Thymus (tissue), 11 donors: ENCODE measurements around the gene TEAD1. TPM values are rescaled to one million over a fixed set of nuclear protein-coding genes. Genes with fewer than 3 reads are reported as not detected.

Experiments
- DNase-seq, 9 donors: peaks; one replicate each; pipeline ENCODE4 v3.0.0-alpha.2; 2013; ENCODE audit warnings: low spot score in 9 of 9, low read depth in 6 of 9, missing footprints in 1 of 9
- H3K27ac ChIP-seq, 2 donors: one replicate each; pipeline ENCODE4 v1.5.1; 2013; ENCODE audit warnings: control low read depth in 1 of 2, low read depth in 1 of 2, low read length in 1 of 2, mild to moderate bottlenecking in 1 of 2, moderate library complexity in 1 of 2
- H3K27me3 ChIP-seq, 2 donors: one replicate each; pipeline ENCODE4 v1.5.1; 2013; ENCODE audit warnings: low read length in 1 of 2; ENCODE audit not compliant: control insufficient read depth in 2 of 2, insufficient read depth in 1 of 2
- H3K36me3 ChIP-seq, 2 donors: one replicate each; pipeline ENCODE4 v1.5.1; 2013; ENCODE audit warnings: low read length in 1 of 2, mild to moderate bottlenecking in 1 of 2, moderate library complexity in 1 of 2; ENCODE audit not compliant: control insufficient read depth in 2 of 2, insufficient read depth in 2 of 2
- H3K4me1 ChIP-seq, 2 donors: one replicate each; pipeline ENCODE4 v1.5.1; 2013; ENCODE audit warnings: low read length in 2 of 2; ENCODE audit not compliant: control insufficient read depth in 2 of 2, insufficient read depth in 2 of 2
- H3K4me3 ChIP-seq, 2 donors: one replicate each; pipeline ENCODE4 v1.5.1; 2013; ENCODE audit warnings: low read length in 2 of 2, control low read depth in 1 of 2, mild to moderate bottlenecking in 1 of 2
- H3K9me3 ChIP-seq, 2 donors: one replicate each; pipeline ENCODE4 v1.5.1; 2013; ENCODE audit warnings: low read length in 1 of 2, mild to moderate bottlenecking in 1 of 2; ENCODE audit not compliant: control insufficient read depth in 2 of 2, insufficient read depth in 1 of 2
- WGBS: extraction: QIAGEN DNeasy Blood & Tissue Kit; methylation state at CpG from one replicate; pipeline ENCODE4 v1.1.7; 2013; 5-methylcytosine and 5-hydroxymethylcytosine counted together
- polyA plus RNA-seq: library from polyadenylated mRNA; stranded (reverse); fragments of 200-250 nt; gene quantifications from one replicate; pipeline ENCODE4 v1.2.3, GENCODE V29; 2013
- total RNA-seq: library from RNA; stranded (reverse); fragments of 120-200 nt; gene quantifications from one replicate; pipeline ENCODE4 v1.2.4, GENCODE V29; 2013
- donor health status: healthy.

The TEAD1 gene
- total and polyA plus RNA-seq, 2 donors, result 3.7 to 5.4 TPM

DNA sequence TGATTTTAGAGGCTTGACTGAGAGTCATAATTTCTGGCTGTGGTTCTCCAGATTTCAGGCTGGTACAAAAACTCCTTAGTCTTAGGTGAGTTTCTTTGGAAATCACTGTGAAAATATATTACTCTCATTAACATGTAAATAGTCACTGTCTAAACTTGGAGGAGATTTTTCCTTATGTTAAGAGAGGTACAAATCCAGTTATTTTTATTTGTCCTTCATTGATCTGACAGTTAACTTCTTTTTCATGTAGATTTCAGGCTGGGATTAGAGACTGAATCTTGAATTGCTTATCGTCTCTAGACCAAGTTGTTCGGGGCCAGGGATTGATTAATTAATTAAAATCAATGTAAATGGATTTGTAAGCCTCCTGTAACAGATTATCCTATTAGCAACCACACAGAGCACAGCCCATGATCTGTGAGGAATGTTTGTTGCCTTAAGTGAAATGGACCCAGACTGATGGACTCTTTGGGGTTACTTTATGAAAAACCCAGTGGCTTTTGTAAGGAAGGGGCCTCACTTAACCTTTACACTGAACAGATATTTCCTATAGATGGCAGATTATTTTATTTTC is 21.1 kb downstream of the TEAD1 start:
- Histone ChIP-seq H3K36me3 (no peaks in the 10 kb centered on the region), H3K27ac (no peak overlapping the region), H3K27me3 (peaks cover 0 to 57% of the 10 kb centered on the region in 2 donors), H3K9me3 (no peaks in the 10 kb centered on the region), H3K4me3 (no peak overlapping the region), H3K4me1 (peaks cover 0 to 2% of the 10 kb centered on the region in 2 donors)
- no peak for DNase-seq
- 80% methylated on average over 2 of the region's 2 CpGs for WGBS

- Histone ChIP-seq H3K4me1 (peaks cover 0 to 2% of the 10 kb centered on the region in 2 donors), H3K4me3 (no peak overlapping the region), H3K27me3 (peaks cover 0 to 53% of the 10 kb centered on the region in 2 donors), H3K36me3 (no peaks in the 10 kb centered on the region), H3K9me3 (no peaks in the 10 kb centered on the region), H3K27ac (no peak overlapping the region)
- no peak for DNase-seq
- WGBS, result 87% methylated on average over 3 of the region's 3 CpGs
These were observed 21.7 kb downstream of the TEAD1 start for GRCh38 chr11:12695873-12696272.

DNA sequence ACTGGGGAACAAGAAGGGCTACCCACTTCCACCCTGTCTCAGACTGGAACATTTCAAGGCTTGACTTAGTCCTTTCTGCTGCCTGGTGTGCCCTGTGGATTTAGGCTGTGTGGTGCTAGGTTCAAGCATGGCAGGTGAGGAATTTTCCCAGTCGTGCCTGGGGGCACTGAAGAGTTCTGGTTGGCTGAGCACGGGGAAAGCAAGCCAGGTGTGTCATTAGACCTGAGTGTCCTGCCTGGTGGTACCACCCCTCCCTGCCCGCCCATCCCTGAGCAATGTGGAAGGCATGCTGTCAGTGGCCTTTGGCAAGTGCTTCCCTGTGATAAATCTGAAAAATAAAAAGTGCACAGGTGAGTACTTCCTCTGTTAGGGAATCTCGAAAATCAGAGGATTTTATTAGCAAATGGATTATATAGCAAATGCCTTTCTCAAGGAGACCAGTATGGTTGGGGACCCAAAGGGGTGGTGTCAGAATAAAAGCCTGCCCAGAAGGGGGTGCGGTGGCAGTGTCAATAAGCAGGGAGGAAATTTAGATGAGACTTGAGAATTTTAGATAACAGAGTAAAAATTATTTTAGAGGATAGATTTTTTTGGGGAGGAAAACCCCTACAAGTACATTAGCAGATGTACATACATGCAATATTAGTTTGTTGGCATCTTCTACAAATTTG is 22.8 kb downstream of the TEAD1 start:
- 77% methylated on average over 5 of the region's 5 CpGs for WGBS
- Histone ChIP-seq H3K27me3 (peaks cover 0 to 55% of the 10 kb centered on the region in 2 donors), H3K9me3 (no peaks in the 10 kb centered on the region), H3K4me3 (no peak overlapping the region), H3K4me1 (peaks cover 0 to 2% of the 10 kb centered on the region in 2 donors), H3K36me3 (no peaks in the 10 kb centered on the region), H3K27ac (no peak overlapping the region)
- no peak for DNase-seq

DNA sequence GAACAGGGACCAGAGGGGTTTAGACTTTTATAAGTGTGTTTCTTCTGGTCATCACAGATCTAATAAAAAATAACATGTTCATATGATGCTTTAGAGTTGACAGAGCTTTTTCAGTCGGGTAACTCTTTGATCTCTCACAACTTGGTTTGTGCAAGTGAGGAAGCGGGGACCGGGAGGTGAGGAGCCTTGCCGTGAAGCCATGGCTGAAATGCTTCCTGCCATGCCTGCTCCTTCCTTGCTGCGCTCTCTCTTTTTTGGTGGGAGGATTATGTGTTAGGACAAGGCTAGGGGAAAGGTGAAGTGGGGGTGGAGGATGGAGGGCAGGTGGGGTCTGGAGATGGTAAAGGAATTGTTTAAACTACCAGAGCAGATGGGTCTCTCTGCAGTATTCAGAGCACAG is 23.8 kb downstream of the TEAD1 start:
- no peak overlapping the region for H3K4me3 ChIP-seq
- no peak overlapping the region for H3K27ac ChIP-seq
- no peak for DNase-seq
- peaks cover 0 to 2% of the 10 kb centered on the region in 2 donors for H3K4me1 ChIP-seq
- H3K27me3 ChIP-seq, result peaks cover 0 to 45% of the 10 kb centered on the region in 2 donors
- H3K36me3 ChIP-seq, result no peaks in the 10 kb centered on the region
- 15% methylated on average over 5 of the region's 5 CpGs for WGBS
- H3K9me3 ChIP-seq, result no peaks in the 10 kb centered on the region

GRCh38 chr11:12701811-12702592 is 27.8 kb downstream of the TEAD1 start:
- no peaks in the 10 kb centered on the region for H3K4me1 ChIP-seq
- DNase-seq, result no peak

DNA sequence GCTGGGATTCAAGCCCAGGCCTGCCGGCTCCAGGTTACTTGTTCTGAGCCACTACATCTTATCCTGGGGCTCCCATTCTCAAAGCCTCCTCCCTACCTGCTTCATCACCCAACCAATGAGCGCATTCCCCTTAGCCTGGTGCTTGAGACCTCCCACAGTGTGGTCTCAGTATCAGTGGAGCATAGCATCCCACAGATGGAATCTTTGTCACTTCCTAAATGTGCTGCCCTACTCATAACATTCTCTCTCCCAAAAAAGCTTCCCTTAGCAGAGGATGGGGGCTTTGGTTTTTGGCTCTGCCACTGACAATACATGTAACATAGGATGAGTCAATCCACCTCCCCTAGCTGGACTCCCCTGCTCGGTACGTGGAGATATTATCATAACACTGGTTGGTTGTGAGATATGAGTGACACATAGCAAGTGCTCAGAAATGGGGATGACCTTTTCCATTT is 28.8 kb downstream of the TEAD1 start:
- 91% methylated on average over 4 of the region's 4 CpGs for WGBS
- Histone ChIP-seq H3K4me1 (no peaks in the 10 kb centered on the region), H3K36me3 (no peaks in the 10 kb centered on the region), H3K9me3 (no peaks in the 10 kb centered on the region), H3K27me3 (peaks cover 0 to 10% of the 10 kb centered on the region in 2 donors), H3K27ac (no peak overlapping the region), H3K4me3 (no peak overlapping the region)
- no peak for DNase-seq

More at GRCh38 chr11:12701811-12702592, 27.8 kb downstream of the TEAD1 start:
- no peaks in the 10 kb centered on the region for H3K9me3 ChIP-seq
- no peak overlapping the region for H3K27ac ChIP-seq
- 90% methylated on average over 11 of the region's 11 CpGs for WGBS
- no peaks in the 10 kb centered on the region for H3K36me3 ChIP-seq
- peaks cover 0 to 15% of the 10 kb centered on the region in 2 donors for H3K27me3 ChIP-seq
- no peak overlapping the region for H3K4me3 ChIP-seq

- Histone ChIP-seq H3K36me3 (no peaks in the 10 kb centered on the region), H3K4me3 (no peak overlapping the region), H3K27me3 (peaks cover 0 to 8% of the 10 kb centered on the region in 2 donors), H3K9me3 (no peaks in the 10 kb centered on the region), H3K27ac (no peak overlapping the region), H3K4me1 (no peaks in the 10 kb centered on the region)
- 70% methylated on average over 4 of the region's 4 CpGs for WGBS
- no peak for DNase-seq
These were observed 29.8 kb downstream of the TEAD1 start for GRCh38 chr11:12704049-12704448.

GRCh38 chr11:12705874-12706273 is 31.7 kb downstream of the TEAD1 start:
- no peak overlapping the region for H3K27ac ChIP-seq
- H3K27me3 ChIP-seq, result peaks cover 0 to 8% of the 10 kb centered on the region in 2 donors
- no peaks in the 10 kb centered on the region for H3K9me3 ChIP-seq
- H3K36me3 ChIP-seq, result no peaks in the 10 kb centered on the region
- H3K4me1 ChIP-seq, result no peaks in the 10 kb centered on the region
- 66% methylated on average over 3 of the region's 3 CpGs for WGBS
- DNase-seq, result no peak
- no peak overlapping the region for H3K4me3 ChIP-seq
